Testis (tissue), 3 donors: ENCODE data around the gene CREB3L1. TPM values are rescaled to one million over a fixed set of nuclear protein-coding genes. Genes with fewer than 3 reads are reported as not detected.

Source experiments
- DNase-seq: peaks from one replicate; pipeline ENCODE4 v3.0.0-alpha.2; 2019
- H3K27ac ChIP-seq, 2 donors: fragments of 200-600 bp; sonication (generic); one replicate each; pipeline ENCODE4 v1.5.1; 2019
- H3K27me3 ChIP-seq: fragments of 200-600 bp; sonication (generic); one replicate; pipeline ENCODE4 v1.5.1; 2019
- H3K36me3 ChIP-seq: fragments of 200-600 bp; sonication (generic); one replicate; pipeline ENCODE4 v1.5.1; 2017; ENCODE audit warnings: low read depth; ENCODE audit errors: missing control alignments
- H3K4me1 ChIP-seq: fragments of 200-600 bp; sonication (generic); one replicate; pipeline ENCODE4 v1.5.1; 2019
- H3K4me3 ChIP-seq, 2 donors: fragments of 200-600 bp; sonication (generic); one replicate each; pipeline ENCODE4 v1.5.1; 2017 to 2019
- H3K9me3 ChIP-seq: fragments of 200-600 bp; sonication (generic); one replicate; pipeline ENCODE4 v1.5.1; 2017
- POLR2A ChIP-seq: fragments of 450-650 bp; IDR thresholded peaks from one replicate; pipeline ENCODE4 v1.6.1; 2017; ENCODE audit warnings: antibody characterized with exemption, mild to moderate bottlenecking, moderate library complexity
- WGBS, 2 donors: methylation state at CpG; one replicate each; pipeline ENCODE4 v1.1.5; 2018; 5-methylcytosine and 5-hydroxymethylcytosine counted together
- intact Hi-C: fragments of 100-400 bp; cut with DNase I; formaldehyde crosslinking; loops from one replicate; pipeline ENCODE4 v1.15.1; 2023; ENCODE audit warnings: low total_unique reads
- polyA plus RNA-seq: library from polyadenylated mRNA; stranded (reverse); fragments of 350-450 nt; fragmentation: Illumina TruSeq; extraction: RNeasy Lipid Tissue Mini Kit (QIAGEN cat#74804); gene quantifications from one replicate; pipeline ENCODE4 v1.2.3, GENCODE V29; 2014; ENCODE audit warnings: low read depth, low replicate concordance; ENCODE audit not compliant: insufficient read depth
- total RNA-seq, 2 donors: library from RNA; depleted of rRNA; stranded (reverse); fragments of >200 nt; gene quantifications; one replicate each; pipeline ENCODE4 v1.2.3, GENCODE V29; 2016
- TF ChIP-seq, protein P1 (sequence below), 3 experiments: fragments of 450-650 bp in 2 of 3; fragments of 200-600 bp in 1 of 3; sonication (generic) in 1 of 3; IDR thresholded peaks; one replicate each; pipeline ENCODE4 v1.5.1; 2016 to 2019; ENCODE audit warnings: antibody characterized with exemption in 3 of 3, mild to moderate bottlenecking in 2 of 3, moderate library complexity in 1 of 3

The CREB3L1 gene
- total and polyA plus RNA-seq, 3 donors from 2014 or later, result 5.2 to 19.2 (median 8.1) TPM

DNA sequence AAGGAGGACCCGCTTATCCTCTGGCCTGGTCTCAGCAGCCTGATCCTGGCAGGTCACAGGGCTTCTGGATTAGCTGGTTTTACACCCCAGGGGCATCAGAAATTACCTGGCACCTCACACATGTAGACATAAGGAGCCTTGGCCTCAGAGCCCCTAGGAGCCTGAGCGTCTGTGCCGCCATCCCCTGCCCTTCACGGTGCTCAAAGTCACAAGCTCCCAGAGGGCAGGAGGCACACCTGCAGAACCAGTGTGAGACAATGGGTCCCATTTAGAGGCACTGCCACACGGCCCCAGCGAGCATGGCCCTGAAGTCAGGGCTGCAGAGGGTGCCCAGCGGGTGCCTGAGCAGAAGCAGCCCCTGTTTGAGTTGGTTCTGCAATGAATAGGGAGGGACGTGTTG, 73.7 kb downstream of the CREB3L1 start:
- no peaks in the 10 kb centered on the region for H3K27me3 ChIP-seq
- DNase-seq, result no peak
- TF ChIP-seq, protein P1, sequence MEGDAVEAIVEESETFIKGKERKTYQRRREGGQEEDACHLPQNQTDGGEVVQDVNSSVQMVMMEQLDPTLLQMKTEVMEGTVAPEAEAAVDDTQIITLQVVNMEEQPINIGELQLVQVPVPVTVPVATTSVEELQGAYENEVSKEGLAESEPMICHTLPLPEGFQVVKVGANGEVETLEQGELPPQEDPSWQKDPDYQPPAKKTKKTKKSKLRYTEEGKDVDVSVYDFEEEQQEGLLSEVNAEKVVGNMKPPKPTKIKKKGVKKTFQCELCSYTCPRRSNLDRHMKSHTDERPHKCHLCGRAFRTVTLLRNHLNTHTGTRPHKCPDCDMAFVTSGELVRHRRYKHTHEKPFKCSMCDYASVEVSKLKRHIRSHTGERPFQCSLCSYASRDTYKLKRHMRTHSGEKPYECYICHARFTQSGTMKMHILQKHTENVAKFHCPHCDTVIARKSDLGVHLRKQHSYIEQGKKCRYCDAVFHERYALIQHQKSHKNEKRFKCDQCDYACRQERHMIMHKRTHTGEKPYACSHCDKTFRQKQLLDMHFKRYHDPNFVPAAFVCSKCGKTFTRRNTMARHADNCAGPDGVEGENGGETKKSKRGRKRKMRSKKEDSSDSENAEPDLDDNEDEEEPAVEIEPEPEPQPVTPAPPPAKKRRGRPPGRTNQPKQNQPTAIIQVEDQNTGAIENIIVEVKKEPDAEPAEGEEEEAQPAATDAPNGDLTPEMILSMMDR (IDR thresholded peaks at IDR 0.05), result no peak
- TF ChIP-seq POLR2A, result no peak
- no peak overlapping the region for H3K27ac ChIP-seq
- intact Hi-C loops, result no loop called here
- no peak overlapping the region for H3K4me3 ChIP-seq
- 84 to 100% methylated on average over 1 to 8 of the region's 8 CpGs for WGBS, 2 donors
- peaks cover 23% of the 10 kb centered on the region for H3K4me1 ChIP-seq
- no peaks in the 10 kb centered on the region for H3K36me3 ChIP-seq
- H3K9me3 ChIP-seq, result no peaks in the 10 kb centered on the region

DNA sequence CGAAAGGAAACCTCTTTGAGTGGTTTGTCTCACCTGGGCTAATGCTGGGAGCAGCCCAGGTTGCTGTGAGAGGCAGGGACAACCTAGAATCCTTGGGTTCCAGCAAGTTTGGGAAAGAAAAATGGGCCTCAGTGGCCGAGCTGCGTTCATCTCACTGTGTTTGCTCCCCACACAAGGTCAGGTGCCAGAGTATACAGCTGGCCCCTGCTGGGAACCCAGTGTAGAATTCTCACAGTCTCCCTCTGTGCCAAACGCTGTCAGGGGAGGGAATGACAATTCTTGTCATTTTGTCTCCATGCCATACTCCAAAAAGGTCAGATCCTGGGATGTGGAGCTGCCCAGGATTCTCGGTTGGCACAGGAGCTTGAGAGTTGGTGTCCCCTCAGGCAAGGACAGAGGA, 74.1 kb downstream of the CREB3L1 start:
- Histone ChIP-seq H3K27me3 (no peaks in the 10 kb centered on the region), H3K9me3 (no peaks in the 10 kb centered on the region), H3K27ac (no peak overlapping the region), H3K36me3 (no peaks in the 10 kb centered on the region), H3K4me1 (peaks cover 23% of the 10 kb centered on the region), H3K4me3 (no peak overlapping the region)
- 48 to 60% methylated on average over 5 of the region's 5 CpGs for WGBS, 2 donors
- TF ChIP-seq, protein P1 (IDR thresholded peaks at IDR 0.05), result no peak
- no peak for TF ChIP-seq POLR2A
- intact Hi-C loops, result no loop called here
- DNase-seq, result no peak

DNA sequence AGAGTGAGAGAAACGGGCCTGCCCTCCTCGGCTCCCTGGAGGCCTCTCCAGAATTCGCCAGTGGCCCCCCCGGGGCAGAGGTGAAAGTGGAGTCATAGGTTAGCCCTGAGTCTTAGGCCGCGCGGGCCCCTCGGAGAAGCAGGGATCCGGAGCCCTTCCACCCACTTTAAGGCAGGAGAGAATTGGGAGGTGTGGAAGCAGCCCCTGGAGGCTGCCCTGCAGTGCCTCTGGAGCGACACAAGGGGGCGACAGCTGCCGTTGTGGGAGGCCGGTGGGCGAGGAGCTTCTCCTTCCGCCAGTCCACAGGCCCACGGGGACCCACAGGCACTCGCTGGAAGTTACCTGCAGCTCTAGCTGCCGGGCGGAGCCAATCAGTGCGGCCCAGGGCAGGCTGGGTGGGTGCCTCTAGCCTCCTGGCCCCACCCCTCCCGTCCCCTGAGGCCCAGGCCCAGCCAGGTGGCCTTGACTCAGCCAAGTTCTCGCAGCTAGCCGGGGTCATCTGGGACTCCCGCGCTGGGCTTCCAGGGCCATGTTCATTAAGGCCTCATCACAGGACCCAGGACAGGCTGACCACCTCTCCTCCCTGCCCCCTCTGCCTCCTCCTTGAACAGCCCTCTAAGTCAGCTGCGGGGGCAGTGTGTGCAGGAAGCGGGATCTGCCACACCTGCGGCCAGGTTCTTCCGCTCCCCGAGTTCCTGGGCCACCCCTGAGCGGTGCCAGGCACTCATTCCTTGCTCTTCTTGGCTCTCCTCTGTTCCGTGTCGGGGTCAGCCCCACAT, 74.8 kb downstream of the CREB3L1 start:
- peak overlapping the region; percentile 6 to 16 for H3K4me3 ChIP-seq
- H3K27me3 ChIP-seq, result no peaks in the 10 kb centered on the region
- TF ChIP-seq, protein P1 (IDR thresholded peaks at IDR 0.05), result peak; percentile 91 to 93 (median 92)
- TF ChIP-seq POLR2A, result no peak
- no peaks in the 10 kb centered on the region for H3K36me3 ChIP-seq
- H3K4me1 ChIP-seq, result peaks cover 23% of the 10 kb centered on the region
- intact Hi-C loops, result no loop called here
- no peaks in the 10 kb centered on the region for H3K9me3 ChIP-seq
- DNase-seq, result peak; percentile 82
- WGBS, 2 donors, result 38 to 44% methylated on average over 20 to 33 of the region's 33 CpGs
- H3K27ac ChIP-seq, result peak overlapping the region in 1 of 2 donors; percentile 2

DNA sequence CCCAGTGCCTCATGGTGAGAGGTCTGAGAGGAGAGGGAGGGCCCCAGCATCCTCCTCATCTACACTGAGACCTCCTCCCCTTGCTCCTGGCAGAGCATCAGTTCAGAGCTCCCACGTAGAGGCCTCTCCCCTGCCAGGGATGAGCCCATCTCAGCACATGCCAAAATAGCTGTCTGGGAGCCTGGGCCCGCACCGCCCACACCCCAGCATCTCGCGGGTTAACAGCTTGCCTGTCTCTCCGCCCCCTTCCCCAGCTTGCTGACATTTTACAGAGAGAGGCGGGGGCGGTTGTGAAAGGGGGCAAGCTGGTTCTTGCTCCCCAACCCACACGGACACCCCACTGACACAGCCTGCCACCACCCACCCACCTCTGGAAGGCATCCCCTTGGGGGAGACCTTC, 76.2 kb downstream of the CREB3L1 start:
- TF ChIP-seq, protein P1 (IDR thresholded peaks at IDR 0.05), result no peak
- no peak for TF ChIP-seq POLR2A
- Histone ChIP-seq H3K27ac (no peak overlapping the region), H3K4me1 (peaks cover 16% of the 10 kb centered on the region), H3K4me3 (no peak overlapping the region), H3K36me3 (no peaks in the 10 kb centered on the region), H3K27me3 (no peaks in the 10 kb centered on the region), H3K9me3 (no peaks in the 10 kb centered on the region)
- intact Hi-C loops, result no loop called here
- no peak for DNase-seq
- 40 to 60% methylated on average over 5 to 9 of the region's 9 CpGs for WGBS, 2 donors
